ENCODE results near the gene ANKRD40CL. TPM values are rescaled to one million over a fixed set of nuclear protein-coding genes. Genes with fewer than 3 reads are reported as not detected.

The ANKRD40CL gene
- total and polyA plus RNA-seq, 4 donors: not detected

- TF ChIP-seq CTCF (IDR thresholded peaks at IDR 0.05; ENCODE audit: low read depth, low read length, missing input control): no peak
- TF ChIP-seq NR2F2 (IDR thresholded peaks at IDR 0.05): no peak
- no peak for TF ChIP-seq JUND (IDR thresholded peaks at IDR 0.05)
Observed at GRCh38 chr17:50719144-50719923, 48.0 kb downstream of the ANKRD40CL start, which contains the start of gene LUC7L3 (continued).

GRCh38 chr17:50715471-50715870 is 51.8 kb downstream of the ANKRD40CL start:
- WGBS: 99% methylated on average over 3 of the region's 3 CpGs
- no peaks in the 10 kb centered on the region for H3K9me3 ChIP-seq (ENCODE audit: control insufficient read depth in 4 of 4, low read length in 3 of 4)
- H3K4me1 ChIP-seq (ENCODE audit: control insufficient read depth in 4 of 4, insufficient read depth in 4 of 4, low read length in 3 of 4): peaks cover 0 to 8% (median 5%) of the 10 kb centered on the region in 4 donors
- DNase-seq (ENCODE audit: low spot score): no peak
- H3K36me3 ChIP-seq (ENCODE audit: control insufficient read depth in 4 of 4, insufficient read depth in 3 of 4, low read depth in 1 of 4, low read length in 3 of 4): no peaks in the 10 kb centered on the region
- no peaks in the 10 kb centered on the region for H3K27me3 ChIP-seq (ENCODE audit: control insufficient read depth in 4 of 4, insufficient read depth in 4 of 4, low read length in 3 of 4)
- no peak overlapping the region for H3K9ac ChIP-seq (ENCODE audit: low read depth in 1 of 2, low read length in 2 of 2)
- peak overlapping the region; percentile 91 to 92 for H3K27ac ChIP-seq (ENCODE audit: low read depth in 1 of 2, low read length in 2 of 2)
- no peak overlapping the region for H3K4me3 ChIP-seq (ENCODE audit: low read depth in 1 of 3, low read length in 3 of 3)
- no peak for TF ChIP-seq HNF4A (conservative IDR thresholded peaks at IDR 0.05)
- TF ChIP-seq MAX (IDR thresholded peaks at IDR 0.05): no peak
- TF ChIP-seq CTCF (IDR thresholded peaks at IDR 0.05; ENCODE audit: low read depth, low read length, missing input control): no peak
- no peak for TF ChIP-seq REST (IDR thresholded peaks at IDR 0.05)
- TF ChIP-seq FOXA2 (IDR thresholded peaks at IDR 0.05): no peak
- TF ChIP-seq SP1 (IDR thresholded peaks at IDR 0.05): no peak
- no peak for TF ChIP-seq NR2F2 (IDR thresholded peaks at IDR 0.05)
- no peak for TF ChIP-seq ATF3 (IDR thresholded peaks at IDR 0.05)
- TF ChIP-seq RAD21 (IDR thresholded peaks at IDR 0.05): no peak
- TF ChIP-seq GABPA (IDR thresholded peaks at IDR 0.05 in 1 of 2, conservative IDR thresholded peaks at IDR 0.05 in 1 of 2): no peak
- TF ChIP-seq ZBTB33 (IDR thresholded peaks at IDR 0.05): no peak
- no peak for TF ChIP-seq HNF4G (IDR thresholded peaks at IDR 0.05)
- no peak for TF ChIP-seq JUND (IDR thresholded peaks at IDR 0.05)
- no peak for TF ChIP-seq YY1 (IDR thresholded peaks at IDR 0.05)

Data from liver (tissue), 9 donors.